ENCODE measurements around the gene PLEKHS1. TPM values are rescaled to one million over a fixed set of nuclear protein-coding genes. Genes with fewer than 3 reads are reported as not detected.
"Not testable (repeated sequence)": the region's sequence is repeated elsewhere in the genome, so short reads cannot be mapped to it uniquely, and the experiment has no call there.

PLEKHS1 gene
- polyA plus RNA-seq, 3 donors from 2014 or later: not detected

- Mint-ChIP-seq H3K27ac (no peak overlapping the region), H3K9me3 (no peaks in the 10 kb centered on the region), H3K4me3 (no peak overlapping the region), H3K27me3 (ENCODE audit: low read depth in 3 of 3) (peaks cover 2 to 5% (median 3%) of the 10 kb centered on the region in 3 donors), H3K36me3 (no peaks in the 10 kb centered on the region), H3K4me1 (no peaks in the 10 kb centered on the region)
- DNase-seq: no peak
Observed at GRCh38 chr10:113753020-113753692, 1.7 kb downstream of the PLEKHS1 start.

- H3K36me3 Mint-ChIP-seq: no peaks in the 10 kb centered on the region
- no peak overlapping the region for H3K27ac Mint-ChIP-seq
- peaks cover 2 to 5% (median 3%) of the 10 kb centered on the region in 3 donors for H3K27me3 Mint-ChIP-seq (ENCODE audit: low read depth in 3 of 3)
- no peak for DNase-seq
- H3K4me1 Mint-ChIP-seq: no peaks in the 10 kb centered on the region
- no peak overlapping the region for H3K4me3 Mint-ChIP-seq
- no peaks in the 10 kb centered on the region for H3K9me3 Mint-ChIP-seq
Observed at GRCh38 chr10:113754125-113754524, 2.6 kb downstream of the PLEKHS1 start.

GRCh38 chr10:113754768-113755167, 3.3 kb downstream of the PLEKHS1 start:
- no peak for DNase-seq
- H3K27me3 Mint-ChIP-seq (ENCODE audit: low read depth in 3 of 3): peaks cover 3 to 5% (median 3%) of the 10 kb centered on the region in 3 donors
- no peaks in the 10 kb centered on the region for H3K4me1 Mint-ChIP-seq
- no peaks in the 10 kb centered on the region for H3K36me3 Mint-ChIP-seq
- no peak overlapping the region for H3K4me3 Mint-ChIP-seq
- no peaks in the 10 kb centered on the region for H3K9me3 Mint-ChIP-seq
- no peak overlapping the region for H3K27ac Mint-ChIP-seq

GRCh38 chr10:113756940-113757543, 5.6 kb downstream of the PLEKHS1 start:
- Mint-ChIP-seq H3K36me3 (no peaks in the 10 kb centered on the region), H3K4me3 (no peak overlapping the region), H3K27ac (no peak overlapping the region), H3K9me3 (no peaks in the 10 kb centered on the region), H3K27me3 (ENCODE audit: low read depth in 3 of 3) (peaks cover 2 to 6% (median 3%) of the 10 kb centered on the region in 3 donors), H3K4me1 (no peaks in the 10 kb centered on the region)
- no peak for DNase-seq

GRCh38 chr10:113762083-113762482, 10.6 kb downstream of the PLEKHS1 start:
- peaks cover 0 to 10% (median 7%) of the 10 kb centered on the region in 6 donors for H3K9me3 Mint-ChIP-seq
- H3K4me1 Mint-ChIP-seq: no peaks in the 10 kb centered on the region
- H3K4me3 Mint-ChIP-seq: no peak overlapping the region
- H3K27ac Mint-ChIP-seq: no peak overlapping the region
- no peak for DNase-seq
- H3K27me3 Mint-ChIP-seq (ENCODE audit: low read depth in 3 of 3): peaks cover 1 to 14% (median 5%) of the 10 kb centered on the region in 3 donors
- peaks cover 0 to 9% (median 4%) of the 10 kb centered on the region in 3 donors for H3K36me3 Mint-ChIP-seq

- H3K9me3 Mint-ChIP-seq: peaks cover 0 to 10% (median 7%) of the 10 kb centered on the region in 6 donors
- no peak overlapping the region for H3K27ac Mint-ChIP-seq
- no peak overlapping the region for H3K4me3 Mint-ChIP-seq
- H3K27me3 Mint-ChIP-seq (ENCODE audit: low read depth in 3 of 3): peaks cover 0 to 16% (median 8%) of the 10 kb centered on the region in 3 donors
- DNase-seq: no peak
- peaks cover 0 to 9% (median 4%) of the 10 kb centered on the region in 3 donors for H3K36me3 Mint-ChIP-seq
- H3K4me1 Mint-ChIP-seq: no peaks in the 10 kb centered on the region
Observed at GRCh38 chr10:113764582-113764981, 13.1 kb downstream of the PLEKHS1 start.

GRCh38 chr10:113765910-113766309, 14.4 kb downstream of the PLEKHS1 start:
- peaks cover 0 to 9% (median 4%) of the 10 kb centered on the region in 3 donors for H3K36me3 Mint-ChIP-seq
- peaks cover 0 to 13% (median 8%) of the 10 kb centered on the region in 3 donors for H3K27me3 Mint-ChIP-seq (ENCODE audit: low read depth in 3 of 3)
- no peak overlapping the region for H3K4me3 Mint-ChIP-seq
- no peak for DNase-seq
- peaks cover 0 to 11% (median 7%) of the 10 kb centered on the region in 6 donors for H3K9me3 Mint-ChIP-seq
- H3K4me1 Mint-ChIP-seq: no peaks in the 10 kb centered on the region
- H3K27ac Mint-ChIP-seq: no peak overlapping the region

- H3K9me3 Mint-ChIP-seq: peaks cover 0 to 11% (median 7%) of the 10 kb centered on the region in 6 donors
- peaks cover 0 to 9% (median 4%) of the 10 kb centered on the region in 3 donors for H3K36me3 Mint-ChIP-seq
- H3K4me3 Mint-ChIP-seq: no peak overlapping the region
- no peak for DNase-seq
- H3K27me3 Mint-ChIP-seq (ENCODE audit: low read depth in 3 of 3): peaks cover 4 to 13% (median 8%) of the 10 kb centered on the region in 3 donors
- H3K27ac Mint-ChIP-seq: no peak overlapping the region
- H3K4me1 Mint-ChIP-seq: no peaks in the 10 kb centered on the region
Observed at GRCh38 chr10:113767222-113767621, 15.7 kb downstream of the PLEKHS1 start.

- Mint-ChIP-seq H3K27me3 (ENCODE audit: low read depth in 3 of 3) (peaks cover 3 to 9% (median 3%) of the 10 kb centered on the region in 3 donors), H3K4me1 (no peaks in the 10 kb centered on the region), H3K27ac (no peak overlapping the region), H3K4me3 (no peak overlapping the region), H3K9me3 (peaks cover 0 to 1% (median 0%) of the 10 kb centered on the region in 6 donors), H3K36me3 (no peaks in the 10 kb centered on the region)
- DNase-seq: no peak
Observed at GRCh38 chr10:113770346-113770745, 18.9 kb downstream of the PLEKHS1 start.

- H3K4me3 Mint-ChIP-seq; H3K27ac Mint-ChIP-seq; H3K9me3 Mint-ChIP-seq; DNase-seq; H3K4me1 Mint-ChIP-seq; H3K36me3 Mint-ChIP-seq; H3K27me3 Mint-ChIP-seq (ENCODE audit: low read depth in 3 of 3): not testable (repeated sequence)
Observed at GRCh38 chr10:113771131-113771530, 19.6 kb downstream of the PLEKHS1 start.

- Mint-ChIP-seq H3K9me3 (no peaks in the 10 kb centered on the region), H3K36me3 (no peaks in the 10 kb centered on the region), H3K27me3 (ENCODE audit: low read depth in 3 of 3) (peaks cover 0 to 15% (median 6%) of the 10 kb centered on the region in 3 donors), H3K27ac (no peak overlapping the region), H3K4me3 (no peak overlapping the region), H3K4me1 (no peaks in the 10 kb centered on the region)
- no peak for DNase-seq
Observed at GRCh38 chr10:113775686-113776294, 24.3 kb downstream of the PLEKHS1 start.

- no peak overlapping the region for H3K27ac Mint-ChIP-seq
- no peaks in the 10 kb centered on the region for H3K36me3 Mint-ChIP-seq
- no peaks in the 10 kb centered on the region for H3K9me3 Mint-ChIP-seq
- peaks cover 0 to 11% (median 6%) of the 10 kb centered on the region in 3 donors for H3K27me3 Mint-ChIP-seq (ENCODE audit: low read depth in 3 of 3)
- H3K4me3 Mint-ChIP-seq: no peak overlapping the region
- no peaks in the 10 kb centered on the region for H3K4me1 Mint-ChIP-seq
- no peak for DNase-seq
Observed at GRCh38 chr10:113776553-113776952, 25.1 kb downstream of the PLEKHS1 start.

- Mint-ChIP-seq H3K4me1 (no peaks in the 10 kb centered on the region), H3K4me3 (no peak overlapping the region), H3K27ac (no peak overlapping the region), H3K9me3 (no peaks in the 10 kb centered on the region), H3K36me3 (no peaks in the 10 kb centered on the region), H3K27me3 (ENCODE audit: low read depth in 3 of 3) (peaks cover 1 to 9% (median 9%) of the 10 kb centered on the region in 3 donors)
- DNase-seq: no peak
Observed at GRCh38 chr10:113780681-113781250, 29.3 kb downstream of the PLEKHS1 start.

- H3K27me3 Mint-ChIP-seq (ENCODE audit: low read depth in 3 of 3): peaks cover 1 to 9% (median 7%) of the 10 kb centered on the region in 3 donors
- no peak for DNase-seq
- H3K4me3 Mint-ChIP-seq: no peak overlapping the region
- no peaks in the 10 kb centered on the region for H3K36me3 Mint-ChIP-seq
- no peak overlapping the region for H3K27ac Mint-ChIP-seq
- H3K9me3 Mint-ChIP-seq: no peaks in the 10 kb centered on the region
- no peaks in the 10 kb centered on the region for H3K4me1 Mint-ChIP-seq
Observed at GRCh38 chr10:113782367-113782766, 30.9 kb downstream of the PLEKHS1 start.

Data from immature natural killer cell (primary cell).